AG09309 (cell line): ENCODE data around the gene SEMA4B.

ENCODE experiments used
- DNase-seq: peaks from one replicate; pipeline ENCODE4 v3.0.0-alpha.2; 2010; ENCODE audit warnings: low read depth
- H3K4me3 ChIP-seq: 2 replicates; pipeline ENCODE4 v1.5.1; 2011; ENCODE audit warnings: mild to moderate bottlenecking, low read depth, low read length, moderate library complexity; ENCODE audit not compliant: control insufficient read depth
- TF ChIP-seq, protein P1 (sequence below): IDR thresholded peaks from 2 replicates; pipeline ENCODE4 v1.5.1; 2011; ENCODE audit warnings: mild to moderate bottlenecking, low read depth, low read length, inconsistent platforms; ENCODE audit not compliant: insufficient read depth, control insufficient read depth; ENCODE audit errors: missing control alignments

The SEMA4B gene

DNA sequence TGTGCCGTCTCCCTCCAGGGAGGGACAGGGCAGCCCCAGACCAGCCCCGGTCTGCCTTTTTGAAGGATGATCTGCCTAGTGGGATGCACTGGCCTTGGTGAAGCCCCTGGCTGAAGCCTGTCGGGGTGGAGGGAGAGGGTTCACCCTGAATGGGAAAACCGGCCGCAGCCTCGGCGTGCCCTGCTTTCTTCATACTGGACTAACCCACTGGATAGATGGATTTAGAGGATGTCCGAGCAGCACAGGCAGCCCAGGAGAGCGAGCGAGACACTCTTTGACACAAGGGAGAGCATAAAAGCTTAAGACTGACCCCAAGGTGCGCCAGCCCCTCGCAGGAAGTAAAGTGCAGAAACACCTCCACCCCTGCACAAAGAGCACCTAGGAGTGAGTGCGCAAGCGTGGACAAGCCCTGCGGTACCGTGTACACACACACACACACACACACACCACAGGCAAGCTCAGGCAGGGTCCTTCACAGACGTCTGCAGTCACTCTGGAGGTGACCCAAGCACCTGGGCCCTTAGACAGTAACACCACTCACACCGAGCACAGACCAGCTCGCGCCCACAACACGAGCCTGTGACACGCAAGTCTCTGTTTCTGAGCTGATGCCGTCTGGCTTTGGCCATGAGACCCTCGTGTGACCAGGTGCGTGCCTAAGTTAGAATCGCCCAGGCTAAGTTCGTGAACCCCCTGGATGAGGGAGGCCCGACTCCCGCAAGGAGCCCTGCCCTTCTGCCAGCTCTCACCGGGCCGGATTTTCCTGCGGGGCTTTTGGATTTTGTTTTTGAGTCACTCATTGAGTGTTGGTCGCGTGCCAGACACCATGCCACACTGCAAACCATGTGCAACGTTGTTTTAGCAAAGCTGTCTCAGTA, 11.3 kb downstream of the SEMA4B start:
- H3K4me3 ChIP-seq = no peak overlapping the region
- TF ChIP-seq, protein P1, sequence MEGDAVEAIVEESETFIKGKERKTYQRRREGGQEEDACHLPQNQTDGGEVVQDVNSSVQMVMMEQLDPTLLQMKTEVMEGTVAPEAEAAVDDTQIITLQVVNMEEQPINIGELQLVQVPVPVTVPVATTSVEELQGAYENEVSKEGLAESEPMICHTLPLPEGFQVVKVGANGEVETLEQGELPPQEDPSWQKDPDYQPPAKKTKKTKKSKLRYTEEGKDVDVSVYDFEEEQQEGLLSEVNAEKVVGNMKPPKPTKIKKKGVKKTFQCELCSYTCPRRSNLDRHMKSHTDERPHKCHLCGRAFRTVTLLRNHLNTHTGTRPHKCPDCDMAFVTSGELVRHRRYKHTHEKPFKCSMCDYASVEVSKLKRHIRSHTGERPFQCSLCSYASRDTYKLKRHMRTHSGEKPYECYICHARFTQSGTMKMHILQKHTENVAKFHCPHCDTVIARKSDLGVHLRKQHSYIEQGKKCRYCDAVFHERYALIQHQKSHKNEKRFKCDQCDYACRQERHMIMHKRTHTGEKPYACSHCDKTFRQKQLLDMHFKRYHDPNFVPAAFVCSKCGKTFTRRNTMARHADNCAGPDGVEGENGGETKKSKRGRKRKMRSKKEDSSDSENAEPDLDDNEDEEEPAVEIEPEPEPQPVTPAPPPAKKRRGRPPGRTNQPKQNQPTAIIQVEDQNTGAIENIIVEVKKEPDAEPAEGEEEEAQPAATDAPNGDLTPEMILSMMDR = no peak
- no peak for DNase-seq

DNA sequence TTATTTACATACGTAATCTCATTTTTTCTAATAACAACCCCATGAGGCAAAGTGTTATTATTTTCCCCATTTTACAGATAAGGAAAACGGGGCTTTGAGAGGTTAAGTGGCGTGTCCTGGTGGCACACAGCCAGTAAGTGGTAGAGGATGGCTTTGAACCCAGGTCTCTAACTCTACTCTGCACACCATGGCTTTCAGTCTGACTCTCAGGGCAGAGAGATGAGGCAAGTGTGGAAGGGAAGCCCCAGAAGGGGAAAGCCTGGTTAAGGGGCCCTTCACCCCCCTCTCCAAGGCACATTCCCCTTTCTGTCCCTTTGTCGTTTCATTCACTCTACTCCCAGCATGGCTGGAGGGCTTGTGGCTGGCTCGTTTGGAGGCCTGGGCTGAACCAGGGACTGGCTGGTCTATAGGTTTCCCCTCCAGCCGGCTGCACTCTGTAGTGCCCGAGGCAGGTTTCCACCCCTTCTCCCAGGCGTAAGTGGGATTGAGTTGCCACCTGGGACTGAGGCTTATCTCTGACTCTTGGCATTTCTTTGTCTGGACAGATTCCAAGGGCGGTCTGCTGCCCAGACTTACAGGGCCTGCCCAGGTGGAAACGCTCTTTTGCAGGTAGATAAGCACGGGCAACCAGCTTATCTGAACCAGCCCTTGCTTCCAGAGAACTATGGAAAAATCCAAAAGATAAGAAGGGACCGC, 12.1 kb downstream of the SEMA4B start:
- TF ChIP-seq, protein P1 = no peak
- no peak for DNase-seq
- no peak overlapping the region for H3K4me3 ChIP-seq

DNA sequence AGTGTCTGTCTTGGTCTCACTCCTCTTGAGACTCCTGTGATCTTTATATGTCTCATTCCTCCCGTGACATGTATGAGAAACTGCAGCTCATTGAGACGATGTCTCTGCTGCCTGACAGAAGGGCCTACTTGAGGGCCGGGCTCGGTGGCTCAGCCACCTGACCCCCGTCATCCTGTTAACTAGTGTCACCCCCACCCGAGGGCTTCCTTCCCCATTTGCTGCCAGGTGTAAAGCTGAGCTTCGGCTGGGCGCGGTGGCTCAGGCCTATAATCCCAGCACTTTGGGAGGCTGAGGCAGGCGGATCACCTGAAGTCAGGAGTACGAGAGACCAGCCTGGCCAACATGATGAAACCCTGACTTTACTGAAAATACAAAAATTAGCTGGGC, 12.7 kb downstream of the SEMA4B start:
- H3K4me3 ChIP-seq = no peak overlapping the region
- no peak for DNase-seq
- TF ChIP-seq, protein P1 = no peak

DNA sequence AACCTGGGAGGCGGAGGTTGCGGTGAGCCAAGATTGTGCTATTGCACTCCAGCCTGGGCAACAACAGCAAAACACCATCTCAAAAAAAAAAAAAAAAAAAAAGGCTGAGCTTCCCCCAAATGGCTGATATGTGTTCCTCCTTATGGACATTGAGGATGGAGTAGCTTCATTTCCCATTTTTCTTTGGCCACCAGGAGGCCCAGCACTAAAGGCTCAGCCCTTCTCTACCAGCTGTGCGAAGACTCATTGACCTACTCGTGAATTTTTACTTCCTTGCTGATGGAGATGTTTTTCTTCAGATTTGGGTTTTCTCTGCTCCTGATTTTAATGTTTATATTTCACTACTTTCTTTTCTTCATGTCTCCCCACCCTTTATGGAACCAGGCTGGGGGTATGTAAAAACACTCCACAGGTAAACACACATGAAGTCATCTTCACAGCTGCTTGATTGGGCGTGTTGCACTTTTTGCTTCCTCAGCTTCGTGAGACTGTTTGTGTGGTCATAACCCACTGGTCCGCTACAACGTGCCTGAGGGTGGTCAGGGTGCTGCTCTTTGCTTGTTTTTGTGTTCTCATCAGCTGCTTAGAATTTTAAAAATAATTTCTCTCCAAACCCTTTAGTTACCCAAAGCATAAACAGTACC, 13.5 kb downstream of the SEMA4B start:
- TF ChIP-seq, protein P1 = peak; percentile 46
- H3K4me3 ChIP-seq = no peak overlapping the region
- no peak for DNase-seq

DNA sequence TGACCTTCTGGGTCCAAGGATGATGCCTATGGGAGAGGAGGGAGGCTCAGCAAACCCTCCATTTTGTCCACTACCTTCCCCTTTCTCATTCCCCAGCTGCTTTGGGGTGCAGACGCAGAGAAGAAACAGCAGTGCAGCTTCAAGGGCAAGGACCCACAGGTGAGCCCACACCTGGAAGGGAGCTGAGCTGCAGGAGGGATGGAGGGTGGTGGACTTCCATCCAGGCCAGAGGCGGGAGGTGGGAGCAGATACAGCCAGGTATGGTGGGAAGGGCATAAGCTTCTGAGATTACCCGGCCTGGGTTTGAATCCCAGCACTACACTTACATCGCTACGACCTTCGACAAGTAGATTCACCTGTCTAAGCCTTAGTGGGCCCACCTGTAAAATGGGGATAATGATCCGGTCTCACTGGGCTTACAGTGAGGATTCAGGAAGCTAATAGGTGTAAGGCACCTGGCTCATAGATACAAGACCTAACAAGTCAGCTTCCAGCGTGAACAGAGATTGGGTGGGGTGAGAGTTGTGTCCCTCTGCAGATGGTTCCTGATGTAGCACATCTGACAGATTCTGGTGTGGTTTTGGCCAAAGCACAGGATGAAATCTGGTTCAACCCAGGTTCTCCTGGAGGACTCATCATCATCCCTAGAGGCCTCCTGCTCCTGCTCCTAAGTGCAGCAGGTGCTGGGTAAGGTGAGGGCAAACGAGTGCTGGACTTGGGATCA, 16.7 kb downstream of the SEMA4B start:
- H3K4me3 ChIP-seq = no peak overlapping the region
- TF ChIP-seq, protein P1 = no peak
- DNase-seq = no peak
